Measurements from ENCODE around the gene SZRD1. TPM values are rescaled to one million over a fixed set of nuclear protein-coding genes. Genes with fewer than 3 reads are reported as not detected.

SZRD1 gene
- total RNA-seq, 1 donor = 83.1 TPM

DNA sequence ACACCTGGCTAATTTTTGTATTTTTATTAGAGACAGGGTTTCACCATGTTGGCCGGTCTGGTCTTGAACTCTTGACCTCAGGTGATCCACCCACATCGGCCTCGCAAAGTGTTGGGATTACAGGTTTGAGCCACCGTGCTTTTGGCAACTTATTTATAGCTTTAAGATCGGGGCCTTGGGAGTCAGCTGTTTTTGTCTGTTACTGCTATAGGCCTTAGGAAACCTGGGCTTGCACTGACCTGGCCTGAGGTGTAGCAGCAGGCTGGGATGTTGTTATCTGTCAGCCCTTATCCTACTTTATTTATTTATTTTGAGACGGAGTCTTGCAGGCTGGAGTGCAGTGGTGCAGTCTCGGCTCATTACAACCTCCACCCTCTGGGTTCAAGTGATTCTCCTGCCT, 11.4 kb downstream of the SZRD1 start:
- H3K27me3 ChIP-seq (ENCODE audit: insufficient read depth, low read length) = no peaks in the 10 kb centered on the region
- H3K9me3 ChIP-seq (ENCODE audit: low read depth, low read length) = no peaks in the 10 kb centered on the region
- H3K4me3 ChIP-seq (ENCODE audit: low read length) = no peak overlapping the region
- H3K4me1 ChIP-seq (ENCODE audit: insufficient read depth, low read length) = peaks cover 32% of the 10 kb centered on the region

DNA sequence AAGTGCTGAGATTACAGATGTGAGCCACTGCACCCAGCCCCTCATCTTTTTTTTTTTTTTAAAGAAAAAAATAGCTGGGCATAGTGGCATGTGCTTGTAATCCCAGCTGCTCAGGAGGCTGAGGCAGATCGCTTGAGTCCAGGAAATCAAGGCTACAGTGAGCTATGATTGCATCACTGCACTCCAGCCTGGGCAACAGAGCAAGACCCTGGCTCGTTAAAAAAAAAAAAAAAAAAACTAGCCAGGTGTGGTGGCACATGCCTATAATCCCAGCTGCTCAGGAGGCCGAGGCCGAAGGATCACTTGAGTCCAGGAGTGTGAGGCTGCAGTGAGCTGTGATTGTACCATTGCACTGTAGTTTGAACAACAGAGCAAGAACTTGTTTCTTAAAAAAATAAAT, 13.8 kb downstream of the SZRD1 start:
- Histone ChIP-seq H3K4me3 (ENCODE audit: low read length) (no peak overlapping the region), H3K27me3 (ENCODE audit: insufficient read depth, low read length) (no peaks in the 10 kb centered on the region), H3K9me3 (ENCODE audit: low read depth, low read length) (no peaks in the 10 kb centered on the region), H3K4me1 (ENCODE audit: insufficient read depth, low read length) (peaks cover 28% of the 10 kb centered on the region)

DNA sequence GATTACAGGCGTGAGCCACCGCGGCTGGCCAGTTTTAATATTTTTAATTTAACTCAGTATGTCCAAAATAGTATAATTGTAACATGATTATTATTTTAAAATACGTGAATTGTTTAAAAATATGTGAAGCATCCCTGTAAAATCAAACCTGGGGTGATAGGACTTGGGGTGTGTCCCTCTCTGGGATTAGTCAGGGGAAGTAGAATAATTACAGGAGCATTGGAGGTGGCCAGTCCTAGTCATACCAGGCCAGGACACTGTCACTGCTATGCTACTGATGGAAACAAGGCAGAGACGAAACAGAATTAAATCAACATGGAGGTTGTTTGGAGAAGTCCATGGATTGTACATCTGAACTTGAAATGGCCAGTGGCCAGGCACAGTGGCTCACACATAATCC, 16.8 kb downstream of the SZRD1 start:
- Histone ChIP-seq H3K27me3 (ENCODE audit: insufficient read depth, low read length) (no peaks in the 10 kb centered on the region), H3K4me1 (ENCODE audit: insufficient read depth, low read length) (peaks cover 43% of the 10 kb centered on the region), H3K9me3 (ENCODE audit: low read depth, low read length) (no peaks in the 10 kb centered on the region), H3K4me3 (ENCODE audit: low read length) (no peak overlapping the region)

DNA sequence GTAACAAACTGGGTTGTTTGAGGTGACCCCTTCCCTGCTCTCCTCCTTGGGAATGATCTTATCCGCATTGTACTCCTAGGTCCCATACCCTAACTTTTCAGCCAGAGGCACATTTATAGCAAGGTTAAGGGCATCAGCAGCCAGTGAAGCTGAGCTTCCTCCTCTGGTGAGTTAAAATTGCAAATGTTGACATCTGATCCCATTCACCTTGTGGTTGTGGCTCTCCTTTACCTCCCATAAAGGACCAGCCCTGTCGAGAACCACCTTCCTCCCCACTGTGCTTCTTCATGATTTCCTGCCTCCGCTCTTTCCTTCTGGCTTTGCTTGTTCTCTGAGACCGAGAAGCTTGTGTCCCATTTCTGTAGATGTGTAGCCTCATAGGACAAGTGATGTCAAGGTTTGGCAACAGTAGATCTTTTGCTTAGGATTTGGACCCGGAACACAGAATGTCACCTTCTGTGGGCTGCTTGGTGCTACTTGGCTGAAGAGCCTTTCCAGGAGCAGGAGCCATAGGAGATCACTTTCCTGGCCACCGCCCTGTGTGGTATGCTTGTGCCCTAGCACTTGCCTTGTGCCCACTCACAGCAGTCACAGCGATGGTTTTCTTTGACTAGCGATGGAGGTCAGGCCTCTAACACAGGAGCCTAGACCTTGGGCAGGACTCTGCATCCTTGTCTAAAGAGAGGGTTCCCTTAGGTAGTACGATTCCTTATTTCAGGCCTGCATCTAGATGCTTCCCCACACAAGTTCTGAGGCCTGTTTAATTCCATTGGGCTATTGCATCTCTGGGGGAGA, 18.8 kb downstream of the SZRD1 start:
- Histone ChIP-seq H3K4me3 (ENCODE audit: low read length) (no peak overlapping the region), H3K9me3 (ENCODE audit: low read depth, low read length) (no peaks in the 10 kb centered on the region), H3K4me1 (ENCODE audit: insufficient read depth, low read length) (peaks cover 53% of the 10 kb centered on the region), H3K27me3 (ENCODE audit: insufficient read depth, low read length) (no peaks in the 10 kb centered on the region)

- H3K9me3 ChIP-seq (ENCODE audit: low read depth, low read length) = no peaks in the 10 kb centered on the region
- no peak overlapping the region for H3K4me3 ChIP-seq (ENCODE audit: low read length)
These were observed 19.5 kb downstream of the SZRD1 start for GRCh38 chr1:16386454-16387113.

DNA sequence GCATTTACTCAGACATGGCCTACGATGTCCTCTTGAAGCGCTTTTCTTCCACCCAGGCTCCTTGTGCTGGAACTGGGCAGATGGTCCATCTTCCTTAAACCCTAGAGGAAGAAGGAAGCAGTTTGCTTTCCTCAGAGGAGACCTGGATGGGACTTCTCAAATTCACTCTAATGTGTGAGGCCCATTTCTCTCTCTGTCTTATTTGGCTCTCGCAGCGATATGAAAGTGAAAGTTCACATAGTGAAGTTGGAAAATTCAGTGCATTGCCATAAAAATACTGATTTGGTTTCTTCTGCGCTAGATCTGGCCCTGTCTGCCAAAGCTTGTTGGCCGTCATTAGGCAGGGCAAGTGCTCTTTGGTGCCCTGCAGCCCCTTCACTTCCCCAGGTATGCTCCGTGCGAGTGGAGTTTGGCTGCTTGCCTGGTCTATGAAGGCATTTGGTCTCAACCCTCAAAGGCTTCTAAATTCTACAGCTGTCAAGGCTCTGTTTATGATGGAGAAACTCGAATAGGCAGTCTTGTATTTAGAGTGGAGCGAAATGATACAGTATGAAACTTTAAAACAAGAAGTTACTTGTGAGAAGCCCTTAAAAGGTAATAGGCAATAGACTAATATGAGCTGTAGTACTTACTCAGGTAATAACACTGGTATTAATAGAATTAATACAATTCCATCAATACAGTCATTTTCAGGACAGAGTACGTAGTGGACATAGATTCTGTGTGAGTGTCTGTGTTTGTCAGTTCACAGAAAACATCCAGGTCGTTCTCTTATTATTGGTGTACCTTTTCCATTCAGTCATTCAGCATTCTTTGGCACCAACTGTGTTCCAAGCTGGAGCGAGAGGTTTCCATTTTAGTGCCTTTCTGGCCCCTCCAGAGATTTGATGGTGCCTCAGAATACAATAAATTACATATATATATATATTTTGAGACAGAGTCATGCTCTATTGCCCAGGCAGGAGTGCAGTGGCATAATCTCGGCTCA, 20.5 kb downstream of the SZRD1 start:
- no peaks in the 10 kb centered on the region for H3K27me3 ChIP-seq (ENCODE audit: insufficient read depth, low read length)
- peak overlapping the region; percentile 16 for H3K4me3 ChIP-seq (ENCODE audit: low read length)
- H3K9me3 ChIP-seq (ENCODE audit: low read depth, low read length) = no peaks in the 10 kb centered on the region
- H3K4me1 ChIP-seq (ENCODE audit: insufficient read depth, low read length) = peaks cover 68% of the 10 kb centered on the region

More at GRCh38 chr1:16386454-16387113, 19.5 kb downstream of the SZRD1 start:
- Histone ChIP-seq H3K27me3 (ENCODE audit: insufficient read depth, low read length) (no peaks in the 10 kb centered on the region), H3K4me1 (ENCODE audit: insufficient read depth, low read length) (peaks cover 61% of the 10 kb centered on the region)

GRCh38 chr1:16391411-16391810, 24.4 kb downstream of the SZRD1 start:
- H3K4me1 ChIP-seq (ENCODE audit: insufficient read depth, low read length) = peaks cover 43% of the 10 kb centered on the region
- no peaks in the 10 kb centered on the region for H3K27me3 ChIP-seq (ENCODE audit: insufficient read depth, low read length)
- H3K9me3 ChIP-seq (ENCODE audit: low read depth, low read length) = no peaks in the 10 kb centered on the region
- no peak overlapping the region for H3K4me3 ChIP-seq (ENCODE audit: low read length)

GRCh38 chr1:16392740-16393569, 25.9 kb downstream of the SZRD1 start:
- no peak overlapping the region for H3K4me3 ChIP-seq (ENCODE audit: low read length)
- peaks cover 28% of the 10 kb centered on the region for H3K4me1 ChIP-seq (ENCODE audit: insufficient read depth, low read length)
- H3K27me3 ChIP-seq (ENCODE audit: insufficient read depth, low read length) = no peaks in the 10 kb centered on the region
- H3K9me3 ChIP-seq (ENCODE audit: low read depth, low read length) = no peaks in the 10 kb centered on the region

- H3K27me3 ChIP-seq (ENCODE audit: insufficient read depth, low read length) = no peaks in the 10 kb centered on the region
- no peaks in the 10 kb centered on the region for H3K9me3 ChIP-seq (ENCODE audit: low read depth, low read length)
- no peak overlapping the region for H3K4me3 ChIP-seq (ENCODE audit: low read length)
- peaks cover 25% of the 10 kb centered on the region for H3K4me1 ChIP-seq (ENCODE audit: insufficient read depth, low read length)
These were observed 26.8 kb downstream of the SZRD1 start for GRCh38 chr1:16393570-16394521.

DNA sequence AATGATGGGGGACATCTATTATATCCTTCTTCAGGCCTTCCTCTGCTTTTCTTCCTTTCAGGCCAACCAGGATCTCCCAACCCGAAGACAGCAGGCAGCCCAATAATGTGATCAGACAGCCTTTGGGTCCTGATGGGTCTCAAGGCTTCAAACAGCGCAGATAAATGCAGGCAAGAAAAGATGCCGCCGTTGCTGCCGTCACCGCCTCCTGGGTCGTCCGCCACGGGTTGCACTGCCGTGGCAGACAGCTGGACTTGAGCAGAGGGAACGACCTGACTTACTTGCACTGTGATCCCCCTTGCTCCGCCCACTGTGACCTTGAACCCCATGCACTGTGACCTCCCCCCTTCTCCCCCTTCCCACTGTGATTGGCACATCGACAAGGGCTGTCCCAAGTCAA, 27.9 kb downstream of the SZRD1 start:
- Histone ChIP-seq H3K27me3 (ENCODE audit: insufficient read depth, low read length) (no peaks in the 10 kb centered on the region), H3K9me3 (ENCODE audit: low read depth, low read length) (no peaks in the 10 kb centered on the region), H3K4me3 (ENCODE audit: low read length) (no peak overlapping the region), H3K4me1 (ENCODE audit: insufficient read depth, low read length) (peaks cover 23% of the 10 kb centered on the region)

DNA sequence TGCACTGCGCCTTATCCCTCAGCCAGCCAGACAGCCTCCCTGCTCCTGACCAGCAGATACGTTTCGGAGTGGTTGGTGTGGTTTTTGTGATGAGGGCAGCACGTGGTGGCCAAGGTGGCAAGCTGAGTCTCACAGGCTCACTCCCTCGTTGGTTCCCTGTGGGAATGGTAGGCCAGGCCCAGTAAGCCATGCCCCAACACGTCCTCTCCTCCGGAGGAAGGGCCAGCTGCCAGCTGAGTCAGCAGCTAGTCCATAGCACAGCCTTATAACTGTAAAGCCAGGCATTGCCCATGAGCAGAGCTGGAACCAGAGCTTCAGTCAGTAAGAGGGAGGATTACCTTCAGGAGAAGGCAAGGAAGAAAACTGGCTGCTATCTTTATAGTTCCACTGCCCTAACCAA, 29.5 kb downstream of the SZRD1 start:
- Histone ChIP-seq H3K27me3 (ENCODE audit: insufficient read depth, low read length) (no peaks in the 10 kb centered on the region), H3K4me3 (ENCODE audit: low read length) (no peak overlapping the region), H3K9me3 (ENCODE audit: low read depth, low read length) (no peaks in the 10 kb centered on the region), H3K4me1 (ENCODE audit: insufficient read depth, low read length) (peaks cover 7% of the 10 kb centered on the region)

DNA sequence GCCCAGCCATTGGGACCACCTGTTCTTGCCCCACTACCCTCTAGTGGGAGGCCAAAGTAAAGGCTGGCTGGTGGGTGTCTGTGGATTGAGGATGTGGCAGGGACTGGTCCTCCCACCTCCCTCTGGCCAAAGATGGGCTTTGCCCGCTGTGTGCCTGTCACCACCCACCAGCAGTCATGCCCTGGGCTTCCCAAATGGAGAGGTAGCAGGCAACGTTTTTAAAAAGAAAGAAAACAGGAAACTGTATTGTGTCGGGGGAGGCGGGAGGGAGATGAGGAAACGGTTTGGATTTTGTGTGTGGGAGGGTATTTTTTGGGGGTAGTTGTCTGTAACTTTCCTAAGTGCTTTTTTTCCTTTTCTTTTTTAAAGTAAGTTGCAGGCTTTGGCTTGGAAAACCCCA, 30.1 kb downstream of the SZRD1 start:
- Histone ChIP-seq H3K4me1 (ENCODE audit: insufficient read depth, low read length) (peaks cover 2% of the 10 kb centered on the region), H3K4me3 (ENCODE audit: low read length) (no peak overlapping the region), H3K27me3 (ENCODE audit: insufficient read depth, low read length) (no peaks in the 10 kb centered on the region), H3K9me3 (ENCODE audit: low read depth, low read length) (no peaks in the 10 kb centered on the region)

GRCh38 chr1:16398371-16398953, 31.4 kb downstream of the SZRD1 start:
- Histone ChIP-seq H3K4me3 (ENCODE audit: low read length) (no peak overlapping the region), H3K9me3 (ENCODE audit: low read depth, low read length) (no peaks in the 10 kb centered on the region), H3K27me3 (ENCODE audit: insufficient read depth, low read length) (no peaks in the 10 kb centered on the region), H3K4me1 (ENCODE audit: insufficient read depth, low read length) (no peaks in the 10 kb centered on the region)
